Peyer's patch (tissue), 4 donors: Measurements from ENCODE around the gene DENND2A. TPM values are rescaled to one million over a fixed set of nuclear protein-coding genes. Genes with fewer than 3 reads are reported as not detected.

ENCODE experiments used
- DNase-seq, 3 donors: peaks; one replicate each; pipeline ENCODE4 v3.0.0-alpha.2; 2017 to 2019
- H3K27ac ChIP-seq, 4 donors: fragments of 200-600 bp; sonication (generic); one replicate each; pipeline ENCODE4 v1.5.1; 2016 to 2019
- H3K27me3 ChIP-seq, 2 donors: fragments of 200-600 bp; sonication (generic); one replicate each; pipeline ENCODE4 v1.5.1; 2019
- H3K36me3 ChIP-seq, 3 donors: fragments of 200-600 bp; sonication (generic); one replicate each; pipeline ENCODE4 v1.5.1; 2016 to 2019
- H3K4me1 ChIP-seq, 4 donors: fragments of 200-600 bp; sonication (generic); one replicate each; pipeline ENCODE4 v1.5.1; 2016 to 2019
- H3K4me3 ChIP-seq, 4 donors: fragments of 200-600 bp; sonication (generic); 1 replicate in 3 of 4; 2 replicates in 1 of 4; pipeline ENCODE4 v1.5.1; 2016 to 2019; ENCODE audit warnings: mild to moderate bottlenecking in 1 of 4
- H3K9me3 ChIP-seq, 4 donors: fragments of 200-600 bp; sonication (generic); one replicate each; pipeline ENCODE4 v1.5.1; 2016 to 2019; ENCODE audit warnings: mild to moderate bottlenecking in 1 of 4
- POLR2A ChIP-seq, 2 donors: fragments of 450-650 bp; IDR thresholded peaks; one replicate each; pipeline ENCODE4 v1.5.1; 2017; ENCODE audit warnings: antibody characterized with exemption in 2 of 2, mild to moderate bottlenecking in 2 of 2, moderate library complexity in 2 of 2
- total RNA-seq, 4 donors: library from RNA; depleted of rRNA; stranded (reverse); fragments of >200 nt; gene quantifications; one replicate each; pipeline ENCODE4 v1.1.0, GENCODE V29; 2016
- TF ChIP-seq, protein P1 (sequence below), 6 experiments: fragments of 450-650 bp in 4 of 6; fragments of 200-600 bp in 2 of 6; sonication (generic) in 1 of 6; IDR thresholded peaks; one replicate each; pipeline ENCODE4 v1.5.1; 2017 to 2019; ENCODE audit warnings: antibody characterized with exemption in 6 of 6, mild to moderate bottlenecking in 3 of 6, moderate library complexity in 1 of 6

Gene DENND2A
- total RNA-seq, 4 donors from 2014 or later, result 1.6 to 44.6 (median 8.3) TPM

GRCh38 chr7:140655511-140656408, 15.1 kb upstream of the DENND2A start:
- Histone ChIP-seq H3K36me3 (no peaks in the 10 kb centered on the region), H3K4me1 (peaks cover 0 to 22% (median 1%) of the 10 kb centered on the region in 4 donors), H3K27me3 (no peaks in the 10 kb centered on the region), H3K4me3 (peak overlapping the region in 1 of 4 donors; percentile 36), H3K9me3 (no peaks in the 10 kb centered on the region), H3K27ac (peak overlapping the region; percentile 13 to 70 (median 44))
- peak in 1 of 3 donors; percentile 25 for DNase-seq
- TF ChIP-seq, protein P1, sequence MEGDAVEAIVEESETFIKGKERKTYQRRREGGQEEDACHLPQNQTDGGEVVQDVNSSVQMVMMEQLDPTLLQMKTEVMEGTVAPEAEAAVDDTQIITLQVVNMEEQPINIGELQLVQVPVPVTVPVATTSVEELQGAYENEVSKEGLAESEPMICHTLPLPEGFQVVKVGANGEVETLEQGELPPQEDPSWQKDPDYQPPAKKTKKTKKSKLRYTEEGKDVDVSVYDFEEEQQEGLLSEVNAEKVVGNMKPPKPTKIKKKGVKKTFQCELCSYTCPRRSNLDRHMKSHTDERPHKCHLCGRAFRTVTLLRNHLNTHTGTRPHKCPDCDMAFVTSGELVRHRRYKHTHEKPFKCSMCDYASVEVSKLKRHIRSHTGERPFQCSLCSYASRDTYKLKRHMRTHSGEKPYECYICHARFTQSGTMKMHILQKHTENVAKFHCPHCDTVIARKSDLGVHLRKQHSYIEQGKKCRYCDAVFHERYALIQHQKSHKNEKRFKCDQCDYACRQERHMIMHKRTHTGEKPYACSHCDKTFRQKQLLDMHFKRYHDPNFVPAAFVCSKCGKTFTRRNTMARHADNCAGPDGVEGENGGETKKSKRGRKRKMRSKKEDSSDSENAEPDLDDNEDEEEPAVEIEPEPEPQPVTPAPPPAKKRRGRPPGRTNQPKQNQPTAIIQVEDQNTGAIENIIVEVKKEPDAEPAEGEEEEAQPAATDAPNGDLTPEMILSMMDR (IDR thresholded peaks at IDR 0.05), result no peak
- no peak for TF ChIP-seq POLR2A (IDR thresholded peaks at IDR 0.05)

DNA sequence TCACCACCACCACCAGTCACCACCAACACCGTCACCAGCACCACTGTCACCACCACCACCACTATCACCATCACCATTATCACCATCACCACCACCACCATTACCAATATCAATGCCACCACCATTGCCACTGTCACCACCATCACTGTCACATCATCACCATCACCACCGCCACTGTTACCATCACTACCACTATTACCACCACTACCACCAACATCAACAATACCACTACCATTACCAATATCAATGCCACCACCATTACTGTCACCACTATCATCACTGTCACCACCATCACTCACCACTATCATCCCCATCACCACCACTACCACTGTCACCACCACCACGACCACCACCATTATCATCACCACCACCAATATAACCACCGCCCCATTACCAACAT, 14.0 kb upstream of the DENND2A start:
- Histone ChIP-seq H3K9me3 (no peaks in the 10 kb centered on the region), H3K27me3 (no peaks in the 10 kb centered on the region), H3K4me3 (no peak overlapping the region), H3K36me3 (no peaks in the 10 kb centered on the region), H3K4me1 (peaks cover 0 to 22% (median 1%) of the 10 kb centered on the region in 4 donors), H3K27ac (no peak overlapping the region)
- peak in 1 of 3 donors; percentile 15 for DNase-seq
- TF ChIP-seq, protein P1 (IDR thresholded peaks at IDR 0.05), result no peak
- TF ChIP-seq POLR2A (IDR thresholded peaks at IDR 0.05), result no peak

GRCh38 chr7:140654109-140654387, 13.4 kb upstream of the DENND2A start:
- H3K9me3 ChIP-seq, result no peaks in the 10 kb centered on the region
- H3K4me3 ChIP-seq, result no peak overlapping the region
- peaks cover 0 to 22% (median 1%) of the 10 kb centered on the region in 4 donors for H3K4me1 ChIP-seq
- DNase-seq, result no peak
- H3K27me3 ChIP-seq, result no peaks in the 10 kb centered on the region
- TF ChIP-seq, protein P1 (IDR thresholded peaks at IDR 0.05), result no peak
- no peak for TF ChIP-seq POLR2A (IDR thresholded peaks at IDR 0.05)
- H3K36me3 ChIP-seq, result no peaks in the 10 kb centered on the region
- no peak overlapping the region for H3K27ac ChIP-seq

- Histone ChIP-seq H3K27ac (no peak overlapping the region), H3K4me3 (no peak overlapping the region), H3K9me3 (no peaks in the 10 kb centered on the region), H3K4me1 (peaks cover 0 to 22% (median 1%) of the 10 kb centered on the region in 4 donors), H3K36me3 (no peaks in the 10 kb centered on the region), H3K27me3 (no peaks in the 10 kb centered on the region)
- TF ChIP-seq POLR2A (IDR thresholded peaks at IDR 0.05), result no peak
- TF ChIP-seq, protein P1 (IDR thresholded peaks at IDR 0.05), result peak; percentile 52 to 94 (median 89)
- peak in 2 of 3 donors; percentile 50 to 82 for DNase-seq
Observed at GRCh38 chr7:140653319-140654108, 12.9 kb upstream of the DENND2A start.

GRCh38 chr7:140650367-140650766, 9.8 kb upstream of the DENND2A start:
- DNase-seq, result no peak
- Histone ChIP-seq H3K27ac (no peak overlapping the region), H3K4me3 (no peak overlapping the region), H3K9me3 (no peaks in the 10 kb centered on the region), H3K27me3 (no peaks in the 10 kb centered on the region), H3K36me3 (no peaks in the 10 kb centered on the region), H3K4me1 (peaks cover 0 to 8% (median 0%) of the 10 kb centered on the region in 4 donors)
- TF ChIP-seq, protein P1 (IDR thresholded peaks at IDR 0.05), result no peak
- no peak for TF ChIP-seq POLR2A (IDR thresholded peaks at IDR 0.05)
